WI38 (cell line): ENCODE measurements around the gene GALNT3.

Experiments used
- H3K4me3 ChIP-seq: 2 replicates; pipeline ENCODE4 v1.5.1; 2011; ENCODE audit warnings: low read depth, mild to moderate bottlenecking, control low read depth, low read length
- CTCF ChIP-seq: IDR thresholded peaks from 2 replicates; pipeline ENCODE4 v1.5.1; 2012; ENCODE audit warnings: low read depth, mild to moderate bottlenecking, control low read depth, low read length

Gene GALNT3

DNA sequence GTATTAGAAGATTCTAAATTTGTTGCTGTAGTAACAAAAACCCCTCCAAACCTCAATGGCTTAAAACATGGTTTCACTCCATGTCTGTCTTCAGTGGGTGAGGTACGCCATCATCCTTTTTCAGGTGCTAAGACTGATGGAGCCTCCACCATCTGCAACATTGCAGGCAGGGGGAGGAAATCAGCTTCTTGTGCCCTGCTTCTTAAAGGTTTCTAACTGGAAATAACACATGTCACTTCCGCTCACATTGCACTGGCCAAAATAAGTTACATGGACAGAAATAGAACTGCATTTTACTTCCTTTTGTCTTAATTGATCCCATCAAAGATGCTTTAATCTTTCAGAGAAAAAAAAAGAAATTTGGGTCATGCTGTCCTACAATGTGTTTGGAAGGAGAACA, 94.1 kb downstream of the GALNT3 start:
- no peak for TF ChIP-seq CTCF
- no peak overlapping the region for H3K4me3 ChIP-seq

GRCh38 chr2:165698444-165698884, 95.6 kb downstream of the GALNT3 start:
- no peak overlapping the region for H3K4me3 ChIP-seq
- TF ChIP-seq CTCF, result no peak

DNA sequence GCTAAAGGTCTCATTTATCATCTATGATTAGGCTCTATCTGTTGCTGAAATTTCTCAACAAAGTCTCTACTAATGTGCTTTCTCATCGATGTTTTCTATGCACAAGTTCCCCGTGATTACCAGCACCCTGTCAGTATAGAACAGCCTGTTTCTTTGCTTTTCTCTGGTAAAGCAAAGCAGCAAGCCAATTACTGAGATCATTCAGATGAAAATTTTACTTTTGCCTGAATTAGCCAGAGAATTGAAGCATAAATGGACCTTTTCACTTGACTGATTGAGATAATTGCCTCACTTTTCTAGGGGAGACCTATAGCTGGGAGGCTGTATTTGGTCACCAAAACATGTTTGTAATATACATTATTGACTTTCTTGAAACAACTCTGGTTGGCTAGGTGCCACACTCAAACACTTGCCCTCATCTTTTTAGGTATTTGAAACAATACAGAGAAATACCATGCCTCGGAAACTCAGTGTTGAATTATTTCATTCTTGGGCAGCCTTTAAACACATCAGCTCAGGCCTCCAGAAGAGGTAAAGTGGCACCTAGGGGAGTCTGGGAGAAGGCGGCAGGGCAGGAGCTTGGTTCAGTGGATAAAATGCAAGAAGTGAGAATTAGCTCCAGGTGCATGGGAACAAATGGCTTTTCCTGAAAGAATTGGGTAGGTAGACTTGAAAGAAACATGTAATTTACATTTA, 96.2 kb downstream of the GALNT3 start:
- no peak for TF ChIP-seq CTCF
- no peak overlapping the region for H3K4me3 ChIP-seq
